Mucosa of gallbladder (tissue), 1 donor: ENCODE results near the gene IFNAR1. TPM values are rescaled to one million over a fixed set of nuclear protein-coding genes. Genes with fewer than 3 reads are reported as not detected.

Experiments used
- DNase-seq: peaks from one replicate; pipeline ENCODE4 v3.0.0-alpha.2; 2020; ENCODE audit warnings: low spot score
- total RNA-seq: library from RNA; stranded (reverse); gene quantifications from one replicate; pipeline ENCODE4 v1.2.1, GENCODE V29; 2021
- donor health status: DM: no; HTN: no; CAD: no.

The IFNAR1 gene
- total RNA-seq, 1 donor from 2014 or later = 59.0 TPM

DNA sequence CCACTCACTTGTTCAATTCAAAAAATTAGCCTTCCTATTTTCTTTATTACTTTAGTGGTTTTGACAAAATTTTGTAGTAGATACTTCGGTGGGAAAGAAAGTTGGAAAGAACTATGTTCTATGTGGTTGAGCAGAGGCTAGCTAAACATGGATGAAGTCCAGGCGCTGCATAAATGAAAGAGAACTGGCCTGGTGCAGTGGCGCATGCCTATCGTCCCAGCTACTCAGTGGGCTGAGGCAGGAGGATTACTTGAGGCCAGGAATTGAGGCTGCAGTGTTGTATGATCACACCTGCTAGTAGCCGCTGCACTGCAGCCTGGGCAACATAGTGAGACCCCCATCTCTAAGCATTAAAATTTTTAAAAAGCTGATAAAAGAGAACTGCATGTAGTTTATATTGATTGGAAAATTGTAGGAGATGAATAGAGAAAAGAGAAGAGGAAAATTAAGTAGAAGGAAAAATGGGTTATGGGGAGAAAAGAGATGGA lies 21.0 kb downstream of the IFNAR1 start:
- no peak for DNase-seq

DNA sequence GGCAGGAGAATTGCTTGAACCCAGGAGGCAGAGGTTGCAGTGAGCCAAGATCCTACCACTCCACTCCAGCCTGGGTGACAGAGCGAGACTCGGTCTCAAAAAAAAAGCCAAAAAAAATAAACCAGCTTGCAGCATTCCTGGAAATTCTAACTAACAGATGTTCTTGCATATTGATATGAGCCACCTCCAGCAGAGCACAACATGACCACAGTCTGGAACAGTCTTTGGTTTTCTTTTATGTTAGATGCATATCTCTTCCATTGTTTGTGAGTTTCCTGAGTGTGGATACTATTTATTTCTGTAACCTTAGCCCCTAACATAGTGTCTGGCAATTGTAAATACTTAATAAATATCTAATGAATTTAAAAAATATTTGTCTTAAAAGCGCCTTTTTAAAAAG lies 23.9 kb downstream of the IFNAR1 start:
- no peak for DNase-seq

DNA sequence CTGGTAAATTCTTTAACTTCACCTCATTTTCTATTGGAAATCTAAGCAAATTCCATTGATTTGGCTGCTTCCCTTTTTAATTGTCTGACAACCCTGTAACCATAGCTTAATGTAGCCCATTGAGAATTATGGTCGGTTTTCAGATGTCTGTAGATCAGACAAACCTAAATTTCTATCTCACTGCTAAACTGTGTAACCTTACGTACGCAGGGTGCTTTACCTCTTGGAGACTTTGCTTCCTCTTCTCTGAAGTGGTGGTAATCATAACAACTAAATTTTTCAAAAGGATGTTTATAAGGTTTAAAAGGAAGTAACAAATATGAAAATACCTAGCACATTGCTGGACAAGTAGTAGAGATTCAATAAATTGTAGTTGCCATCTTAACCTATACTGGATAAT lies 25.9 kb downstream of the IFNAR1 start:
- no peak for DNase-seq

DNA sequence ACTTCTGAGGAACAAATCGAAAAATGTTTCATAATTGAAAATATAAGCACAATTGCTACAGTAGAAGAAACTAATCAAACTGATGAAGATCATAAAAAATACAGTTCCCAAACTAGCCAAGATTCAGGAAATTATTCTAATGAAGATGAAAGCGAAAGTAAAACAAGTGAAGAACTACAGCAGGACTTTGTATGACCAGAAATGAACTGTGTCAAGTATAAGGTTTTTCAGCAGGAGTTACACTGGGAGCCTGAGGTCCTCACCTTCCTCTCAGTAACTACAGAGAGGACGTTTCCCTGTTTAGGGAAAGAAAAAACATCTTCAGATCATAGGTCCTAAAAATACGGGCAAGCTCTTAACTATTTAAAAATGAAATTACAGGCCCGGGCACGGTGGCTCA lies 30.6 kb downstream of the IFNAR1 start:
- no peak for DNase-seq

DNA sequence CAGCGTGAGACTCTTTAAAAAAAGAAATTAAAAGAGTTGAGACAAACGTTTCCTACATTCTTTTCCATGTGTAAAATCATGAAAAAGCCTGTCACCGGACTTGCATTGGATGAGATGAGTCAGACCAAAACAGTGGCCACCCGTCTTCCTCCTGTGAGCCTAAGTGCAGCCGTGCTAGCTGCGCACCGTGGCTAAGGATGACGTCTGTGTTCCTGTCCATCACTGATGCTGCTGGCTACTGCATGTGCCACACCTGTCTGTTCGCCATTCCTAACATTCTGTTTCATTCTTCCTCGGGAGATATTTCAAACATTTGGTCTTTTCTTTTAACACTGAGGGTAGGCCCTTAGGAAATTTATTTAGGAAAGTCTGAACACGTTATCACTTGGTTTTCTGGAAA lies 31.2 kb downstream of the IFNAR1 start:
- no peak for DNase-seq

DNA sequence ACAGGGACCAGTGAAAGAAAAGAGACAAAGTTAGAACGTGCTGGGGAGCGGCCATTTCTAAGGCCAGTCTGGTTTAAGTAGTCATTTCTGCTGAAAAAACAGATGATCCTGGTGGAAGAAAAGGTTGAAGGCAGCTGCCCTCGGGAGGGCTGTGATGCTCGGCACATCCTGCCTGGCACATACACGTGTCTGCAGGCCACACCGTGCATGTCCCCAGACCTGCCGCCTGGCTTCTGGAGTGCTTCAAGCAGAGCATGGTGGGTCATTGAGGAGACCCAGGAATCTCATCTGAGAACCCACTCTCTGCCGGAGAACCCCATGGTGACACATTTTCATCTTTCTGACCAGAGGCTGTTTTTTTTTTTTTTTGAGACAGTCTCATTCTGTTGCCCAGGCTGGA lies 32.4 kb downstream of the IFNAR1 start:
- no peak for DNase-seq

DNA sequence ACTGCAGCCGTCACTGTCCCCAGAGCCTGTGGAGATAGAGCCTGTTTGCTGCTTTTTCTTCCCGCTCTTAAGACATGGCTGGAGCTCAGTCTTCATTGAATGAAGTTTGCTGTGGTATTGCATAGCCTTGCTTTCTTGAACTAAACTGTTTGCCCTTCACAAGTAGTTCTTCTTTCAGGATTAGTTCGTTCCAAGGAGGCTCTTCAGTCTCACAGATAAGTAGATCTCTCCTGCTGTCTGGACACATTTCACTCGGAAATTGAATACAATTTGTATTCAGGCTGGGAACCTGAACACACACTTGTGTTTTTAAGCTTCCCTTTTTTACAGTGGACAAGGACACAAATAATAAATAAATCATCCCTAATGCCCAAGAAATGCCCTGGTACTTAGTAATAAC lies 34.7 kb downstream of the IFNAR1 start:
- no peak for DNase-seq

DNA sequence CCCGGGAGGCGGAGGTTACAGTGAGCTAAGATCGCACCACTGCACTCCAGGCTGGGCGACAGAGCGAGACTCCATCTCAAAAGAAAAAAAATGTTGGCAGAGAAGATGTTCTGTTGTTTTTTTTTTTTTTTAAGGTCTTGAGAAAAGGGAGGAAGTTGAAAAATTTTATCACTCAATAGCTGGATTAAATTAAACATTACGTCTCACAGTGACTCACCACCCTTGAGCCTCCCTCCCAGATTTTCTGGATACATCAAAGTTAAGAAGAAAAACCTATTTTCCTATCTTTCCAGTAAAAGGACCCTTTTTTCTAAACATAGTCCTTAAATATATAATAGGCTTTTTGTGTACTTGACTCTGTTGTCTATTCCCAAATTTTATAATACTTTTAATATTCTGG lies 35.5 kb downstream of the IFNAR1 start:
- DNase-seq = no peak

DNA sequence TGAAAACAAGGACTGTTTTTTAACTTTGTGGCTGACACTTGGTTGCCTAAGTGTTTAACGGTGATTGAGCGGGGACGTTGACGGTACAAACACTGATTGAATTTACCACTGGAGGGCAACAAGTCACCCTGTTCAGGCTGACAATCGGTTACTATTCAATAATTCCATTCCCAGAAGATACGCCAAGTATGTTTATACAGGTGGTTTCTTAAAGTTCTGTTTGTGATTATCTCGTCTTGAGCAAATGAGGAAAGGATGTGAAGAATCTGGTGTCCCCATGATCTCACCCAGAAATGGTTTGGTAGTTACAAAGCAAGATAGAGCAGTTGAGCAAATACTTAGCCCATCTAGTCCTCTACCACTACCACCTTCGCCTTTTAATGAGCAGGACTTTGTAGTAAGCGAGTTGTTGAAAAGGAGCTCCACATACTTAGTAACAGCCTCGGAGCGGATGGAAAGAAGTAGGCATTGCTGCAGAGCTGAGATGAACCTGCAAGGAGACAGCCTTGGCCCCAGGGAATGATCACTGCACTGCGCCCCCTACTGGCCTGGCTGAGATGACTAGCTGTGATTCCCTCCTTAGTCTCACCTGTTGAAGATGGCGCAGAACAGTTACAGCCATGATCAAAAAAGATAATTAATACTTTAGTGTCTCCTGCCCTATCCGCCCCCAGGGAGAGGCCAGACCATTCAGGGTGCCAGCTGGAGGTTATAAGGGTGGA lies 36.3 kb downstream of the IFNAR1 start:
- peak; percentile 75 for DNase-seq

DNA sequence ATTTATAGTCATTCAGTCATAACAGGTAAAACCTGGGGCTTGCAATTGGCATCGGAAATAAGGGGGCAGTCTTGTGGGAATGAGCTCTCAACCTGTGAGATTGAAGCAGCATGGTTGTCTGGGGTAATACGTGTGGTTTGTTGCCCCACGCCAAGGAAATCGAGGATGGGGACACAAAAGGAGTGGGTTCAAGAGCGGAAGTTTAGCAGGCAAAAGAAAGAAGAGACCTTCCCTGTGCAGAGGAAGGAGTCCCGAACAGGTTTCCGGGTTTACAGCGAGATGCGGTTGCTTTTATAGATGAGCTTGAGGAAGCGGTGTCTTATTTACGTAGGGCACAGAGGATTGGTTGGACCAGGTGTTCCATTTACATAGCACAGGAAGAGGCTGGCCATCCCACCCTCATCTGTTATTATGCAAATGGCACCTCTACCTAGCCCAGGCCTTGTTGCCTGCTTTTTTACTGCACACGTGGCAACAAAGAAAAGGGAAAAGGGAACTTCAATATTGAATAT lies 37.3 kb downstream of the IFNAR1 start:
- DNase-seq = no peak

DNA sequence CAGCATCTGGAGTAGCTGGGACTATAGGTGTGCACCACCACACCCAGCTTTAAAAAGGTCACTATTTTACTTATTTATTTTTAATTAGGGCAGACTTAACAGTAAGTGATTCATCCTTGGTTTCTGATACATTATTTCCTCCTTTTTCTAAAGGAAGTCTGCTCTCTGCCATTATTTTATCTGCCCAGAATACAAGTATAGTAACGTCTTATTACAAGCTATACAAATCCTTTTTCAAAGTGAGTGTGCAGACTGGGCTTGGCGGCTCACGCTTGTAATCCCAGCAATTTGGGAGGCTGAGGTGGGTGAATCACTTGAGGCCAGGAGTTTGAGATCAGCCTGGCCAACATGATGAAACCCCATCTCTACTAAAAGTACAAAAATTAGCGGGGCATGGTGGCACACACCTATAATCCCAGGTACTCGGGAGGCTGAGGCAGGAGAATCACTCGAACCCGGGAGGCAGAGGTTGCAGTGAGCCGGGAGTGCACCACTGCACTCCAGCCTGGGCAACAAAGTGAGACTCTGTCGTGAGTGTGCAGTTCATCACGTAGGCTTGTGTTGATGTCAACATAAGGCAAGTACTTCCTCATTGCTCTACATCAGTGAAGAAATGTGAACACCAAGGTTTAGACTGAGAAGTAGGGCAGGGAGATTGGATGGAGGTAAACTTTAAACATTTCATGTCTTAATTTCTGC lies 39.3 kb downstream of the IFNAR1 start:
- peak; percentile 37 for DNase-seq

DNA sequence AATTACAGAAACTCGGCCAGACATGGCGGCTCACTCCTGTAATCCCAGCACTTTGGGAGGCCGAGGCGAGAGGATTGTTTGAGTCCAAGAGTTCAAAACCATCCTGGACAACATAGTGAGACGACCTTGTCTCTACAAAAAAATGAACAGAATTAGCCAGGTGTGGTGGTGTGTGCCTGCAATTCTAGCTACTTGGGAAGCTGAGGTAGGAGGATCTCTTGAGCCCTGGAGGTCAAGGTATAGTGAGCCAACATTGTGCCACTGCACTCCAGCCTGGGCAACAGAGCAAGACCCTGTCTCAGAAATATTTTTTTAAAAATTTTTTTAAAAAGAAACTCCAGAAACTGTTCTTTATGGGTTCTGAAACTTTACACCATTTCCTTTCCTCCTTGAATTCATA lies 40.1 kb downstream of the IFNAR1 start:
- DNase-seq = no peak

DNA sequence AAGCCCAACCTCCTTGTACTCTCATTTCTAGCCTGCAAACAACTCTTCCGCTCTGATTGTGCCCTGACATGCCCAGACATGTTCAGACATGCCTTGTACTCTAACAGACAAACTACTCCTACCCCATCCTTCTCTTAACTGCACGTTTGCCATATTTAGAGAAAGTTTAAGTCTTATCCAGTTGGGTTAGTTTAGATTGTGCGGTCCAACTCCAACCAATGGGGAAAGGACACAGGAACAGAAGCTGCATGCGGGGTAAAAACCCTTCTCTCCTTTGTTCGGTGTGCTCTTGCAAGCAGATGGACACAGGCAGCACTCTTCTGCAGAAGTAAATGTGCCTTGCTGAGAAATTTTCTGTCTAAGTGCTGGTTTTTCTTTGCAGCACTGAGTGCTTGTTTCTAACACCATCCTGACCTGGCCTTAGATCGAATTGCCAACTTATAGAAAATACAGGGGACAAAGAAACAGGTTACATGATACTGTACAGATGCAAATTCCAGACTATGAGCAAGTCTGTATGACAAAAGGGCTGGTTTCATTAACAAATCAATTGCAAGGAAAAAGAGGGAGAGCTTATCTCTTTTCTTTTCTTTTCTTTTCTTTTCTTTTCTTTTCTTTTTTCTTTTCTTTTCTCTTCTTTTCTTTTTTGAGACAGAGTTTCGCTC lies 42.7 kb downstream of the IFNAR1 start:
- DNase-seq = no peak

DNA sequence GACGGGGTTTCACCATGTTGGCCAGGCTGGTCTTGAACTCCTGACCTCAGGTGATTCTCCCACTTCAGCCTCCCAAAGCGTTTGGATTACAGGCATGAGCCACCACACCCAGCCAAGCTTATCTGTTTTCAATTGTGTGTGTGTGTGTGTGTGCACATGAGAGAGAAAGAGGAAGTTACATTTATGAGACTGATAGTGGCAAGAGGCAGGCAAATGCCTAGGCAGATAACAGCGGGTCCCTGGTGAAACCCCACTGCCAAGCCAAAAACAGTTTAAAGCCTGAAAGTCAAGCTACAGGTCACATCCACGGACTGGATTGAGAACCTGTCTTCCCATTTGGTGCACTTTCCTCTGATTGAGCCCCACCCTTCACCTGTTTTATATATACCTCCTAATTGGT lies 43.4 kb downstream of the IFNAR1 start:
- DNase-seq = no peak

DNA sequence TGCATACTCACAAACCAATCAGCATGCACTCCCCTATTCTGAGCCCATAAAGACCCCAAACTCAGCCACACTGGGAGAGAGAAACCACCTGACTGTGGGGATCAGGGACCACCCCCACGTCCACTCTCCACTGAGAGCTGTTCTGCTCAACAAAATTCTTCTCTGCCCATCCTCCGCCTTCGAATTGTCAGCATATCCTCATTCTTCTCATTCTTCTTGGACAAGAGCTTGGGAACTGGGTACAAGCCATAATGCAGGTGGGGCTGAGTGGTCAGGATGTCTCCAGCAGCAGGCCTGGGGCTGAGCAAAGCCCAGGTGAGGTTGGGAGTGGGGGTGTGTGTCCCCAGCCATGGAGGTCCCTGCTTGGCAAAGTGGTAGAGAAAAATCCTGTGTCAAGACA lies 43.8 kb downstream of the IFNAR1 start:
- DNase-seq = no peak

DNA sequence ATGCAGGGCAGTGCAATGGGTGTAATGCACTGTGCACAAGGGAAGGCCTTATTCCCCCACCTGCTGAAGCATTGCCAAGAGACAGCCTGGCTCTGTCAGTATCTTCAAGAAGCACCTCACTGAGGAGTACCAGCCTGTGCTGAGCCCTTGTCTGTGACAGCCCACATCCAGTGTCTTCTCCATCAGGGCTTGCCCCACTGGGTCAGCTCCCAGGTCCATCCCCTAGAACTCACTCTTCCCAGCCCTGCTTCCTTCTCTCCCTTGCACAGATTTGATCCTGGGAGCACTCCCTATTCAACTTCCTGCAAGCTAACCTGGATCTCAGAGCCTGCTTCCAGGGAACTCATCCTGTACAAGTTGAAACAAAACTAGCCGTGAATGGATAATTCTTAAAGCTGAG lies 44.8 kb downstream of the IFNAR1 start:
- no peak for DNase-seq

DNA sequence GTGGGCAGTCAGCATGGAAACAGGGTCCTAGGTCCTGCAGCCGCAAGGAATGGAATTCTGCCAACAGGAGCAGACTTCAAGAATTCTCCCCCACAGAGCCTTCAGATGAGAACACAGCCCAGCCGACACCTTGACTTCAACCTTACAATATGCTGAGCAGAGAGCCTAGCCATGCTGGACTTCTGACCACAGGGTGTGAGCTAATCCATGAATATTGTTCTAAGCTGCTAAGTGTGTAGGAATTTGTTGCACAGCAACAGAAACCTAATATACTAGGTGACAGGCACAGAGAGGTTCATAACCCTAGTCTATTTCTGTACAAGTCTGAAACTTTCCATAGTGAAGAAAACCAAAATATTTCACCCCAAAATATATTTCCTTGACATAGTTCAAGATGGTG lies 45.5 kb downstream of the IFNAR1 start:
- no peak for DNase-seq

DNA sequence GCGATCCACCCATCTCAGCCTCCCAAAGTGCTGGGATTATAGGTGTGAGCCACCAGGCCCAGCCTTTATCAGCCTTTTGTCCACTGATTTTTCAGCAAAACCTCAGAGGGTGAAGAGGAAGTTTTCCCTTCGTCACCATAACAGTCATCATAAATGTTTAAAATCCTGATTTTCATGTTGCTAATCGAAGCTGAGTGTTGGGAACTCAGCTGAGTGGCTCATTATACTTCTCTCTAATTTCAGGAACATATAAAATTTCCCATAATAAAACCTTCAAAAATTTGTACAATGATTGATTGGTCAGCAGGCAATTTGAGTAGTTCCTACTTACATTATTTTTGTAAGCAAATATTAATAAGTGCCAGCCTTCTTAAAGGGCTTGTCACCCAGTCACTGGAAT lies 46.6 kb downstream of the IFNAR1 start:
- DNase-seq = no peak

DNA sequence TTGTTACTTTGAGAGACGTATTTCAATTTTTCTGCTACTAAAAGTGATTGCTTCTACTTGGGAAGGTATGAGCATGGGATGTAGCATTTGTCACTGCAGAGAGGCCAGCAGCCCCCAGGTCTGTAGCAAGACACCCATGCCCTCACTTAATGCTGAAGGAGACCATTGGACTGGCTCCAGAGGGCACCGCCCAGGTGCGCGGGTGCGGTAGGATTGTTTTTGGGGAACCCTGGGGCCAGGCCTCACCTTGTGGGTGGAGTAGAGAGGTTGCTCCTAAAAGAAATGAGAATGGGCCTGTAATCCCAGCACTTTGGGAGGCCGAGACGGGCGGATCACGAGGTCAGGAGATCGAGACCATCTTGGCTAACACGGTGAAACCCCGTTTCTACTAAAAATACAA lies 47.8 kb downstream of the IFNAR1 start:
- no peak for DNase-seq

DNA sequence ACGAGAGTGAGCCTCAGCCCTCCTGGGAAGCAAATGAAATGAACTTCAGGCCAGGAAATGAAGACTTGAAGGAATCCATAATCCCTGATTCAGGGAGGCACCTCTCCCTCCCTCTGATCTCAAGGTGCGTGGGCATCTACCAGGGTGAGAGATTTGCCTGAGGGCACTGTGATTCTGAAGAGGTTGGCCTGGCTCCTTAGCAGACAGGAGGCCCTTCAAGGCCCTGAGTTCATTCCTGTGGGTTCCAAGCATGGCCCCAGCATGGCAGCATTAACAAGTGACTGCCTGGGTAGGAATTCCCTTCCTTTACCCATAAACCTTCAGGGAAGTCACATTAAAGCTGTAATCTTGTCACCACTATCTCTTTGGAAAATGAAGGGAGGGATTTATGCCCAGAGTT lies 48.7 kb downstream of the IFNAR1 start:
- DNase-seq = no peak

DNA sequence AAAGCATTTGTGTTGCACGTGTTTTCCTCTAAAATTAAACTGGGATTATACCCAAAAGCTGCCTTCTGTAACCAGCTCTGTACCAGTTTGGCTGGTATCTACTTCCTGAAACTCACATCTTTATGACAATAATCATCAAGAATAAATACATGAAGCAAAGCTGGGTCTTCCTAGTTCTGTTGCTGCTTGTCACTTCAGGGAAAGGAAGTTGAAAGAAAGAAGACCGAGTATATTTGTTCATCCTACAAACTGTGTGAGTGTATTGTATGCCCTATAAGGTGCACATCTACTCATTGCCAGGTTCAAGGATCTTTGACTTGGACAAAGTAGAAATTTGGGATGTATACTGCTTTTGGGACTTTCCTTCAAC lies 49.3 kb downstream of the IFNAR1 start:
- DNase-seq = no peak

DNA sequence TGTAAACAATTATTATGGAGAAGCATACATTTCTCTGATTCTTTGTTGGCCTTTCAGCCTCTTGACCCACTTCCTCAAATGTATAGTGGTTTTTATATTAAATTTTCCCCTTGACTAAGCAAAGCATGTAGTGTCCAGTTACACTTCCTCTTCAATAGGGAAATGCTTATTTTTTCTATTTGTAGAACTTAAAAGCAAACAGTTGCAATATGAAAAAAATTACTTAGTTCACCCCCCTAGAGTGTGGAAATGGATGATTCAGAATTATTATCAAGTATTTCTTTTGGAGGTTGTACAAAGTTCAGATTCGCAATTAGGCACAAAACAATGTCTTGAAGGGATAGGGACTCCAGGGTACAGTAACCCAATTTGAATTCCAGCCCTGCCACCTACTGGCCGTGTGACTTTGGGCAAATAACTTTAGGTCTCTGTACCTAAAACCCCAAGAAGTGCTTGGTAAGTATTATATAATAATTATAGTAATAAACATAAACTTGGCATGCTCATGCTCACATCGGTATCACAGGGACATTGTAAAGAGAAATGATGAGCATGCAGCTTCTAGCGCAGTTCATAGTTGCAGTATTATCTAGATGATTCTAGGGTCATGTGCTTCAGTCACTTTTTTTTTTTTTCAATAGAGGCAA lies 49.8 kb downstream of the IFNAR1 start:
- DNase-seq = peak; percentile 56
